ENCODE data around the gene CCSER1.
"Not testable (repeated sequence)": the region's sequence is repeated elsewhere in the genome, so short reads cannot be mapped to it uniquely, and the experiment has no call there.

CCSER1 gene

DNA sequence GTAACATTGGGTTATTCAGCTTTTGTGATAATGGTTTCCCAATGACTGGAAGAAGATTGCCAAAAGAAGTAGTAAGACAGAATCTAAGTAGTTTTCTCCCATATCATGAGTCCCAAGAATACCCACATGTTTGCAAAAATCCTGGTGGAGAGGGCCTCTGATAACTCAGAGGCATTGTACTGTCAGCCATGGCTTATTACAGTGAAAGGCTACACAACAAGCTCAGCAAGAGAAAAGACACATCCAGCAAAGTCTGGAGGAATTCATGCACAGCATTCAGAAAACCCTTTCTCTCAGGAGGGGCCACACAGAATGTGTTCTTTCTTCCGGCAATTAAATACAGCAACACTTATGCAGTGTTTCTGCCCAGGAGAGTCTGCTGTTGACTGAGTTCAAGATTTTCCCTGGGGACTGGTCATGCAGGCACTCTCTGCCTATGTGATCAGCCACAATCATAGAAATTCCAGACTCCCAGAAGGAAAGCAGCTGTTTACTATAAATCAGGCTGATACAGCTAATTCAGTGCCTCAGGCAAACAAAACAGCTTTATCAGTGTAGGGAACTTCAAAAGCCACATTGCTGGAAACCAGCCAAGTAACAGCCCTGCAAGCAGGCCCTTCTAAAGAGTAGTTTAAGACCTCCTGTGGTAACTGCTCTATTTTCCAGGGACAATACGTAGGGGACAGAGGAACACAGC, 937.1 kb downstream of the CCSER1 start:
- DNase-seq (ENCODE audit: low spot score): peak; percentile 5

DNA sequence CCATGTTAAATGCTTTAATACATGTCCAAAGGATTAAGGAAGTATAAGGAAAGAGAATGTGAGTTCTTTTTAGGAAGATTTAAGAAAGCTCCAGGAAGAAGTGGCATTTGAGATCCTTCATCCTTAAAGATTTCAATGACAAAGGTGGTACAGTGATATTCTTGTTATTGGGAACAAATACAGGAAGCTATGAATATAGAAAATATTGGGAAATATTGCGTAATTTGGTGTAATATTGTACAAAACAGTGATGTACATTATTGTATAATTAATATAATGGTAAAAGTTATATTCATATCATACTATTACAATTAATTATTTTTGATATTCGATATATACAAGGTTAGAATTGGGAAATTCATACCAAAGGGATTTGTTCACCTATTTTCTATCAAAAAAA, 937.9 kb downstream of the CCSER1 start:
- no peak for DNase-seq (ENCODE audit: low spot score)

DNA sequence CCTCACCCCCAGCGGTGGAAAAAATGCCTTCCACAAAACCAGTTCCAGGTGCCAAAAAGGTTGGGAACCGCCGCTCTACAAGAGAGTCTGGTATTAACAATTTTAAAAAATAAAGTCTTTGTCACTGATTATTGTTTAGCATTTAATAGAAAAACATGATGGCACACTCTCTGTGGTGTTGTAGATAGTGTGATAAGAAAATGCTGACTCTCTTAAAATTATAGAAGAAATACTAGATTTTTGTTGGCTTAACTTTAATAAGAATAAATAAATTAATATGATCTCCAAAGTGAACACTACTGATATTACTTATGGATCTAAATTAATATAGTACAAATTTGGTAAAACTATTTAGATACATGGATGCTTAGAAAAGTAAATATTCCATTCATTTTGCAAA, 943.5 kb downstream of the CCSER1 start:
- DNase-seq (ENCODE audit: low spot score): no peak

DNA sequence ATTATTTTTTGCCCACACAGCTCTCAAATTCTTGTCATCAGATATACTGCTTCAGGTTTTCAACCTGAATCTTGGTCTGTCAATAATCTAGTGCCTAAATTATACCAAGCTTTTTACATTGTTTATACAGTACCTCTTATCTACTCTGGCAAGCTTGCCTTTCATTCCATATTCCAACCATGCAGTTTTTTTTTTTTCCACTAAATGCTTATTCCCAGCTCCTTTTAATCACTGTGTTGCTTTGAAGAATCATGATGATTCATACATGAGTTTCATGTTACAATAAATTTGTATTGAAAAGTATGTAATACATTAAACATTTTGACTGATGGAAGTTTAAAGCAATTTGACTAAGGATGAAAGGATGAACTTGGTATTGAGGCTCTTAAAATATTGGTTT, 949.0 kb downstream of the CCSER1 start:
- no peak for DNase-seq (ENCODE audit: low spot score)

DNA sequence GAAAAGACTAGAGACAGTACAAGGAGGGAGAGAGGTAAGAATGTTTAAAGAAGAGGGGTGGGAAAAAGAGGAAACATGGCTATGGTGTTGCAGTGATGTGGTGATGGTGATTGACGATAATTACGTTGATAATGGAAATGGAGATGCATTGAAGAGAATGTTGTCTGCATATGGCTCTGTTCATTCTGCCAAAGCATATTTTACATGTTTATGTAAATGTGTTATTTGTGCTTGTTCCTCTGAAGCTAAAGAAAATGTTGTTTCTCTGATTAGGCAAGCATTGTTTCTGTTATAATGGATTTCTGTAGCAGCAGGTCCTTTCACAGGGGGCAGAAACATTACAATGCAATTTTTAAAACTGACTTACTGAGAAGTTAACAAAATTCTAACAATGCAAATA, 958.8 kb downstream of the CCSER1 start:
- no peak for DNase-seq (ENCODE audit: low spot score)

DNA sequence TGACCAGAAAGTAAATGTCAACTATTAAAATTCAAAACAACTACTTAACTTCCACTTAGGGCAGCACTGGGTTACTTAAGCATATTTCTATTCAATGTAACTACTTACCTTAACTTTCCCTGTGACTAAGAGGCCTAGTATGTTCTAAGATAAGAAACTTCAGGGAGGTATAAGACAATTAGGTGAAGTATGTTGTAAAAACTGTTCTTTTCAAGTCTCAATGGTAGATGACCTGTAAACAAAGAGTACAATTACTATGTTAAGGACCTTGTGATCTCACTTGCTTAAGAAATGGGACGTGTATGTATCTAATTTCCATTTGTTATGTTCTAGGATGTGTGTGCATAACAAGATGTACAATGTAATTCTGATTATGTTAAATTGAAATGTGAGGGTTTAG, 960.5 kb downstream of the CCSER1 start:
- no peak for DNase-seq (ENCODE audit: low spot score)

DNA sequence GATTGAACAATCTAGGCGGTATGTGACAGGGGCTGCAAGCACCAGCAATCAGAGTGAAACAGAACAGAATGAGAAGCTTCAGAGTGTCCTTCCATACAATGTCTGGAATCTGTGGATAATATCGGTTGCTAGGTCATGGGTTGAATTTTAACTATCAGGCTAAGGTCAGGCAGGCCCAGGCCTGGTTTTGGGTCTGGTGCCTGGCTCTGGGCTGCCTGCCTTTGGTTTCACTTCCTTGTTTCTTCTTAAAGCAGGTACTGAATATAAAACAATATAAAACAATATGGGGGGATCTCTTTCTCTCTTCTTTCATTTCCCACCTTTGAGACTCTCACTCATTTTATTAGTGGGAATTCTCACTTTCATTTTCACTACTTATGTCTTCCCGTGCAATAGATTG, 962.0 kb downstream of the CCSER1 start:
- DNase-seq (ENCODE audit: low spot score): no peak

DNA sequence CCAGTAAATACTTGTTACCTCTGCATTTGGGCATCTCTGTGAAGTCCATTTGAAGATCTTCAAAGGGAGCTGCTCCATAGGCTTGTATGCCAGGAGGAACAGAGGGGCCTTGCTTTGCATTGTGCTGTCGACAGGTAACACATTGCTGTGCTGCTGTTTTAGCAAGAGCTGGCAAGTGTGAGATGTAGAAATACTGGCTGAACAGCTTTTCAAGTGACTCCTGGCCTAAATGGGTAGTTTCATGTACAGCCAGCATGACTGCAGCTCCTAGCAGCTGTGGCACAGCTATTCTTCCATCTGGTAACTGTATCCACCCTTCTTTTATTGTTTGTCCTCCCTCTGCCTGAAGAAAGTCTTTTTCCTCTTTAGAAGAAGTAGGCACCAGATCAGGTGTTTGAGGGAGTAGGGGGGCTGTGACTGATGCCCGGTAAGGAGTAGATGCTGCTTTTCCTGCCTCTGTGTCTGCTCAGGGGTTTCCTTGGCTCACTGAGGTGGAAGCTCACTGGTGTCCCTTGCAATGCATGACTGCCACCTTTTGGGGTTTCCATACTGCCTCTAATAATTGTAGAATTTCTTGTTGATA, 965.3 kb downstream of the CCSER1 start:
- DNase-seq (ENCODE audit: low spot score): no peak

DNA sequence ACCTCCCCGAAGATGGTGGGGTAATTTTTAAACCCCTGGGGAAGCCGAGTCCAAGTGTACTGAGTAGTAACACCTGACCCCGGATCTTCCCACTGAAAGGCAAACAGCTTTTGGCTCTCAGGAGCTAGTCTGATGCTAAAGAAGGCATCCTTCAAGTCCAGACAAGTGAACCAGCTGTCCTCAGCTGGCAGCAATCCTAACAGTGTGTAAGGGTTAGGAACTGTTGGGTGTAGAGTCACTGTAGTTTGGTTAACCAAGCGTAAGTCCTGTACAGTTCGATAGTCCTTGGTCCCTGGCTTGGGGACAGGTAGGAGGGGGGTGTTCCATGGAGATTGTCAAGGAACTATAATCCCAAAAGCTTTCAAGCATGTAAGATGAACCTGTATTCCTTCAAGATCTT, 967.0 kb downstream of the CCSER1 start:
- DNase-seq (ENCODE audit: low spot score): not testable (repeated sequence)

DNA sequence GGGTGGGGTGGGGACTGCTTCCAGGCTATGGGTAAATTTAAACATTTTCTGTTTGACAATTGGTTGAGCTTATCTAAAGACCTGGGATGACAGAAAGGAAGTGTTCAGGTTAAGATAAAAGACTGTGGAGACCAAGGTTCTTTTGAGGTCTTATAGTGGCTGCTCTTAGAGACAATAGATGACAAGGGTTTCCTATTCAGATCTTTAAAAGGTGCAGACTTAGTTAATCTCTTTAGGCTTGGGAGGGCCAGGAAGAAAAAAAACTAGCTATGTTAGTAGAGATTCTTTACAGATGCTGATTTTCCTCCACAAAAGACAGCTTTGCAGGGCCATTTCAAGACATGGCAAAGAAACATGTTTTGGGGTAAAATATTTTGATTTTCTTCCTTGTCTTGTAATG, 972.5 kb downstream of the CCSER1 start:
- DNase-seq (ENCODE audit: low spot score): no peak

DNA sequence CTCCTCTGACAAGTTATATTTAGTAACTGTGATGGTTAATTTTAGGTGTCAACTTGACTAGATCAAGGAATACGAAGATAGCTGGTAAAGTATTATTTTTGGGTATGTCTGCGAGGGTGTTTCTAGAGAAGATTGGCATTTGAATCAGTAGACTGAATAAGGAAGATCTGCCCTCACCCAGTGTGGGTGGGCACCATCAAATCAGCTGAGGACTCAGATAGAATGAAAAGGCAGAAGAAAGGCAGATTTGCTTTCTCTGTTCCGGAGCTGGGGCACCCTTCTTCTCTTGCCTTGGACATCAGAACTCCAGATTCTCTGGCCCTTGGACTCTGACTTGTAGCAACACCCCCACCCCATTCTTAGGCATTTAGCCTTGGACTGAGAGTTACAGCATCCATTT, 981.6 kb downstream of the CCSER1 start:
- DNase-seq (ENCODE audit: low spot score): no peak

DNA sequence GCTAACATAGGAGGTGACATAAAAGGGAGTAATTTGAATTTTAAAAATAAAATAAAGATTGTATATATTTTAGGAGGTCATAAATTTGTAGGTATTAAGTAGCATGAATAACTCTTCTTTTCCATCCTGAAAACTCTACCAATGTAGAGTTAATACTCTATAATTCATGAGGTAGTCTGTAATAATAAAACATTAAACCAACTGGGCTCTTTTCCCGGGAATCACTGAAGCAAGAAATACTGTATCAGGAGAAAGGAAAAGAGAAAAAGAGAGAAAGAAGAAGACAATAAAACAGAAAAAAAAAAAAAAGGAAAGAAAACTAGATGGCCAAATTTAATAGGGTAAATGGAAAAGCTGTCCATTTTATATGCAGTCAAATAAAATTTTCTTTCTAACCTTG, 984.4 kb downstream of the CCSER1 start:
- no peak for DNase-seq (ENCODE audit: low spot score)

DNA sequence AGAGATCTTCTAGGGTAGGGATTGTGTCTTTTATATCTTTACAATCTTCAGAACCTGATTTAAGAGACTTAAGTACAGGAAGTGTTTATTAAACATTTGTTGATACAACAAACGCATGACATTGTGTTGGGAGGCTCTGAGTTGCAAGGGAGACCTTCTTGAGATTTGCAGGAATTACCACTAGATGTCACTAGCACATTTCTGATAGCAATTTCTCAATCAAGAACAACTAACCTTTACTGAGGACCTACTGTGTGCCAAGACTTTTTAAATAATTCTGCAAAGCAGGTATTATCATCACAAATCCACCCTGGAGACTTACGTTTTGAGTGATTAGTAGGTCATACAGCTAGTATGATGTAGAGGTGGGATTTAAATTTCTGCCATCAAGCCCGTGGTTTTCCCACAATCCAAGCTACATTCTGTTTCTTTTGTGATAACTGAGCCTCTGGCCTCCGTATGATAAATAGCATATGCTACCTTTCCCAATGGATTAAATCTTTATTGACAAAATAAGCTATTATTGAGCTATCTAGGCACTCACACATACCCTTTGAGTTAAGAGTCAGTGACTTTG, 986.0 kb downstream of the CCSER1 start:
- DNase-seq (ENCODE audit: low spot score): no peak

DNA sequence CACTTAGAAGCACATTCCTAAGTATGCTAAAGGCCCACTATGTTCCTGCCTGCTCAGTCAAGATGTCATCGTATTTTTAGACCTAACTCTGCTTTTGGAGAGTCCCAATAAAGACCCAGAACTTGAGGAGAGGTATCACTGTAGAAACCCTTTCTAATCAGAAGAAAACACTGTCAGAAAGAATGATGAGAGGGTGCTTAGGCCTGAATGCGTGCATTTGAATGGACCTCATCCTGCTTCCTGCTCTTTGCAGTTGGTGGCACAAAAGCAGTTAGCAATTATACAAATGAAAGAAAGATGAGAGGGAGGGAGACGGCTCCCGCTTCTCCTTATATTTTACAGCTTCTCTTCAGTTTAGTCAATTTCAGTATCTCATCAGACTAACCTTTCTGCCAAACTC, 987.2 kb downstream of the CCSER1 start:
- DNase-seq (ENCODE audit: low spot score): no peak

DNA sequence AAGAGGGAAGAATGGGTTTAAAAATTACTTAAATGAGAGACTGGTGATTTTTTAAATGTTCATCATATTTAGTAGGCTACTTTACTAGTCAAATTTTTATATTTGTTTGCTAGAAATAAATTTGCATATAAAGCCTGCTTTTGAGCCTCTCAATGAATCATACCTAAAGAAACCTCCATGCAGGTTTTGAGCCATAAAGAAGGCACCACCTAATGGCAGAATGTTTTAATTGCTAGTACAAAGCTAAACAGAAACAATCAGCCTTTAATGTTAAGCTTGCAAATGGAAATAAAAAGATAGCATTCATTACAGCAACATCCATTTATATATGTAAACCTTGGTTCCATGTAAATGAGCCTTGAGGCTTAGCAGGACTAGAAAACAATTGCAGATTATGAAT, 989.7 kb downstream of the CCSER1 start:
- DNase-seq (ENCODE audit: low spot score): peak; percentile 3

DNA sequence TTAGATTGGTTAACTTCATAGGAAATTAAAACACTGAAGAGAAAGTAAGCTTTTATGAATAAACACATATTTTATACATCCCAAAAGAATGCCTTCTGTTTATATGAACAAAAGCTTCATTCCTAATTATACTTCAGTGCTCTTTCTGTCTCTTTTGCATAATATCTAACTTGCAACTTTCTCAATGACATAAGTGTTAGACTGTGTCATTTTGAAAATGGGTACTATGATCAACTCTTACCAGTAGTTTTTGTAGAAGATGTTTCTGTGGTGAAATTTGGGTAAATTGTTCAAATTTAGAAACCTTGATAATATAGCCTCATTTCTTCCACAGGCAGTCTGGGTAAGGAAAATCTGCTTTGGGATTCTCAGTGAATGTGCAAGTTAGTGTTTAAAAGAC, 991.4 kb downstream of the CCSER1 start:
- no peak for DNase-seq (ENCODE audit: low spot score)

DNA sequence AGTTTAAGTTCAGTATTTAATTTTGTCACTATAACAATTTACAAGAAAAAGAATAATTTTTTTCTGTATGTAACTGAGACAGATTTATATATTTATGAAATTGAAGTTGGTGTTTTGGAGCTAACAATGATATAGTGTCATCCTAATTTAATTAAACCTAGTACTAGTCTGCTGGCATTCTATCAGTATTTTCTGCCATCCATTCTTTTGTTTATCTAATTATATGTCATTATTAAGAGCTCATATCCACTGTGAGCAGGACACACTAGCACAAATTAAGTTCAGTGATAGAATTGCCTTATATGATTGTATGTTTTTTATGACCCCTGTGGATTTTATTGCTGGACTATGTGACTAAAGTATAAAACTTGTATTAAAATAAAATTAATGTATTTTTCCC, 996.5 kb downstream of the CCSER1 start:
- no peak for DNase-seq (ENCODE audit: low spot score)

DNA sequence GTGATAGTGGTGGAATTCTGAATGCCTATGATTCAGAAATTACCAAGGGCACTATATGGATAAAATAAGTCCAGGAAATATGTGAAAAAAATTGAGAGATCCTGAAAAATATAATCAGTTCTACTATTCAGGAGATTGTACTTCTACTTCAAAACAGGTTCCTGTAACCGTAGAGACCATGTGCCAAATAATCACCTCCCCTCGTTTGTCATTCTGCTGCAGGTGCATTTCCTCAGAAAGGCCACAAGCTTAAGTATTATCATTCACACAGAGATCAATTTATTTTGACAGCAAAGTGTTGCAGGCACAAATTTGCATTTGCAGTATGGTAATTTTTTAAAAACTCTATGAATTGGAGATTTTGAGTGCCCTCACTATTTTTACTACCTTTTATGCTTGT, 1000.0 kb downstream of the CCSER1 start:
- DNase-seq (ENCODE audit: low spot score): no peak

DNA sequence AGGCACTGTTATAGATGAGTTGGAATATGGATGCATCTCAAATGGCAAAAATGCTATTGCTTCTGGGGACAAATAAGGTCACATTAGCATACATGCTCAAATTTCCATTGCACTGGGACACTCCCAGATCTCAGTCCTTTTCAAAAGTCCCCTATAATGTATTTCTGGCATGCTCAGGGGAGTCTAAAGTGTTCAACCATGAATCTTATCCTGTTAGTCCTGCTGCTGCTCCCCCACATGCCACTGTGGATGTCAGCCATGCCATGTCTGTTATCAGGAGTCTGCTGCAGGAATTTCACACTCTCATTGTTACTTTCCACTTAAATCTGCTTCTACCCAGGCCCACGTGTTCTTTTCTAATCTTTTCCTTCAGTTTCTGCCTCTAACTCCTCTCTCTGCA, 1000.6 kb downstream of the CCSER1 start:
- no peak for DNase-seq (ENCODE audit: low spot score)

DNA sequence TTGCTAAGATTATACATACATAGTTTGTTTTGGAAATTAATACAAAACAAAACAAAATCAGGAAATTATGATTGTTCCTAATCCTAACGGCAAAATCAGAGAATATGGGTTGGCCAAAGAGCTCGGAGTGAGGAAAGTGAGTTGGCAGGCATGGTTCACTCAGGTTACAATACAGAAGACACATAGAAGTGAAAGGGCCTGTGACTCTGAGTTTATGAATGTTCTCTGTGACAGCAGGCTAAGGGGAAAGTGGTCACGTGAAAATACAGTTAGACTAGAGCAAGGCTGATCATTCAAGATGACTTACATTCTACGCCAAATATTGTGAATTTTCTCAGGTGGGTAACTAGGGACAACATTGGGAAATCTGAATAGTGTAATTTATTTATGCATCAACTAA, 1001.3 kb downstream of the CCSER1 start:
- DNase-seq (ENCODE audit: low spot score): no peak

DNA sequence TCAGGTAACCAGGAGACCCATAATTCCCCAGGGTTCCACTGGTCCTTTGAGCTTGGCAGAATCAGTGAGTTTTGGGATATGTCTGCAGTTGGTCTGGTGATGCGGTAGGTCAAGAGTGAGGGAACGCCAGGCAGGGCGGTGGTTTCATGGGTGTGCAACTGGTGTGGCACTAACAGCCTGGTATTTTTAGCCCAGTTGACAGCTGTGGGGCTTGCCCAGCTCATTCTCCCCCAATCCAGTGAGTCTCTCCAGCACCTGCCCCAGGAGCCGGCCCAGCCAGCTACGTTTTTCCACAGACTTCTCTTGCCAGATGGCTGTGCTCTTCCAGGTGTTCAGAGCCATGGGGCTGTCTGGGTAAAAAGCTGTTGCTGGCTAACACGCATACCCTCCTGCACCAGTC, 1019.9 kb downstream of the CCSER1 start:
- DNase-seq (ENCODE audit: low spot score): no peak

DNA sequence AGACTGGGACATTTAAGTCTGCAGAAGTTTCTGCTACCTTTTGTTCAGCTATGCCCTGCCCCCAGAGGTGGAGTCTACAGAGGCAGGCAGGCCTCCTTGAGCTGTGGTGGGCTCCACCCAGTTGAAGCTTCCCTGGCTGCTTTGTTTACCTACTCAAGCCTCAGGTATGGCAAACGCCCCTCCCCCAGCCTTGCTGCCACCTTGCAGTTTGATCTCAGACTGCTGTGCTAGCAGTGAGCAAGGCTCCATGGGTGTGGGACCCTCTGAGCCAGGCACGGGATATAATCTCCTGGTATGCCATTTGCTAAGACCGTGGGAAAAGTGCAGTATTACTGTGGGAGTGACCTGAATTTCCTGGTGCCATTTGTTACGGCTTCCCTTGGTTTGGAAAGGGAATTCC, 1026.8 kb downstream of the CCSER1 start:
- not testable (repeated sequence) for DNase-seq (ENCODE audit: low spot score)

DNA sequence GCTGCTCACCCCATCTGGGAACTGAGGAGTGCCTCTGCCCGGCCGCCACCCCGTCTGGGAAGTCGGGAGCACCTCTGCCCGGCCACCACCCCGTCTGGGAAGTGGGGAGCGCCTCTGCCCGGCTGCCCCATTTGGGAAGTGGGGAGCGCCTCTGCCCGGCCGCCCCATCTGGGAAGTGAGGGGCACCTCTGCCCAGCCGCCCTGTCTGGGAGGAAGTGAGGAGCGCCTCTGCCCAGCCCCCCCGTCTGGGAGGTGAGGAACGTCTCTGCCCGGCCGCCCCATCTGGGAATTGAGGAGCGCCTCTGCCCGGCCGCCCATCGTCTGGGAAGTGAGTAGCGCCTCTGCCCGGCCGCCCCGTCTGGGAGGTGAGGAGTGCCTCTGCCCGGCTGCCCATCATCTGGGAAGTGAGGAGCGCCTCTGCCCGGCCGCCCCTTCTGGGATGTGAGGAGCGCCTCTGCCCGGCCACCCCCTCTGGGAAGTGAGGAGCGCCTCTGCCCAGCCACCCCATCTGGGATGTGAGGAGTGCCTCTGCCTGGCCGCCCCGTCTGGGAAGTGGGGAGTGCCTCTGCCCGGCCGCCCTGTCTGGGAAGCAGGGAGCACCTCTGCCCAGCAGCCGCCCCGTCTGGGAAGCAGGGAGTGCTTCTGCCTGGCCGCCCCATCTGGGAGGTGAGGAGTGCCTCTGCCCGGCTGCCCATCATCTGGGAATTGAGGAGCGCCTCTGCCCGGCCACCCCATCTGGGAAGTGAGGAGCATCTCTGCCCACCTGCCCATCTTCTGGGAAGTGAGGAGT, 1040.9 kb downstream of the CCSER1 start:
- not testable (repeated sequence) for DNase-seq (ENCODE audit: low spot score)
